BJ (cell line): ENCODE data around the gene FUT8. TPM values are rescaled to one million over a fixed set of nuclear protein-coding genes. Genes with fewer than 3 reads are reported as not detected.

Source experiments
- CTCF ChIA-PET: fragments of 350-600 bp; formaldehyde crosslinking; extraction: SDS; loops from one replicate; lab custom pipeline; 2021; ENCODE audit warnings: antibody characterized with exemption, inconsistent platforms; lab: Yijun Ruan, JAX
- POLR2A ChIA-PET: fragments of 300-600 bp; sonication (Branson Sonifier 250); formaldehyde crosslinking; extraction: SDS; loops from one replicate; lab custom pipeline; 2021; ENCODE audit warnings: antibody characterized with exemption; lab: Charles Lee
- DNase-seq: peaks from one replicate; pipeline ENCODE4 v3.0.0-alpha.2; 2011; ENCODE audit warnings: low read depth
- H3K27me3 ChIP-seq: 2 replicates; pipeline ENCODE4 v1.6.0; 2011; ENCODE audit warnings: low read length; ENCODE audit not compliant: control insufficient read depth, insufficient read depth
- H3K36me3 ChIP-seq: 2 replicates; pipeline ENCODE4 v1.5.1; 2011; ENCODE audit warnings: low read length; ENCODE audit not compliant: control insufficient read depth, insufficient read depth
- H3K4me3 ChIP-seq: 2 replicates; pipeline ENCODE4 v1.5.1; 2011; ENCODE audit warnings: low read depth, mild to moderate bottlenecking, control low read depth, low read length
- polyA plus RNA-seq: library from polyadenylated mRNA; depleted of rRNA; stranded (reverse); fragments of >200 nt; gene quantifications from 2 replicates; pipeline ENCODE4 v1.2.3, GENCODE V29; 2011
- TF ChIP-seq, protein P1 (sequence below): IDR thresholded peaks from 2 replicates; pipeline ENCODE4 v1.5.1; 2011; ENCODE audit warnings: low read depth, mild to moderate bottlenecking, control low read depth, inconsistent platforms, low read length, moderate library complexity; ENCODE audit not compliant: insufficient read depth

FUT8 gene
- polyA plus RNA-seq, 1 experiment, result 14.7 TPM

DNA sequence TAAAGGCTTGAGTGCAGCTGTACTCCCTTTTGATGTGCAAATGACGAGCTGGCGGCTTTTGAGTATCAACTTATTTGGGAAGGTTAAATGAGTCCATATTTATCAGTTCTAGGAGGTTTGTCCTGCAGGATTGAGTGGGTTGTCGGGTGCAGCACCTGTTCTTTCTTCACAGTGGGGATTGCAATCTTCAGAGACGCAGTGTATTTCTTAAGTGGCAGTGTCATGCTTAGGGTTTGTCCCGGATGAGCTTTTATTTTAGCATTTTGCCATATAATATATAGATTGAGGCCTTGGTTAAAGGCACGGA is 1.2 kb downstream of the FUT8 start:
- TF ChIP-seq, protein P1, sequence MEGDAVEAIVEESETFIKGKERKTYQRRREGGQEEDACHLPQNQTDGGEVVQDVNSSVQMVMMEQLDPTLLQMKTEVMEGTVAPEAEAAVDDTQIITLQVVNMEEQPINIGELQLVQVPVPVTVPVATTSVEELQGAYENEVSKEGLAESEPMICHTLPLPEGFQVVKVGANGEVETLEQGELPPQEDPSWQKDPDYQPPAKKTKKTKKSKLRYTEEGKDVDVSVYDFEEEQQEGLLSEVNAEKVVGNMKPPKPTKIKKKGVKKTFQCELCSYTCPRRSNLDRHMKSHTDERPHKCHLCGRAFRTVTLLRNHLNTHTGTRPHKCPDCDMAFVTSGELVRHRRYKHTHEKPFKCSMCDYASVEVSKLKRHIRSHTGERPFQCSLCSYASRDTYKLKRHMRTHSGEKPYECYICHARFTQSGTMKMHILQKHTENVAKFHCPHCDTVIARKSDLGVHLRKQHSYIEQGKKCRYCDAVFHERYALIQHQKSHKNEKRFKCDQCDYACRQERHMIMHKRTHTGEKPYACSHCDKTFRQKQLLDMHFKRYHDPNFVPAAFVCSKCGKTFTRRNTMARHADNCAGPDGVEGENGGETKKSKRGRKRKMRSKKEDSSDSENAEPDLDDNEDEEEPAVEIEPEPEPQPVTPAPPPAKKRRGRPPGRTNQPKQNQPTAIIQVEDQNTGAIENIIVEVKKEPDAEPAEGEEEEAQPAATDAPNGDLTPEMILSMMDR, result no peak
- DNase-seq, result no peak
- ChIA-PET POLR2A (no interaction called here), CTCF (interaction anchor here (0.6 to 8.3 kb wide), 11 partner anchors 9 to 657 kb away, joined by 3 to 103 read pairs (median 4); no protein-coding TSS in a partner anchor)
- Histone ChIP-seq H3K27me3 (no peaks in the 10 kb centered on the region), H3K36me3 (no peaks in the 10 kb centered on the region), H3K4me3 (peak overlapping the region; percentile 90)

DNA sequence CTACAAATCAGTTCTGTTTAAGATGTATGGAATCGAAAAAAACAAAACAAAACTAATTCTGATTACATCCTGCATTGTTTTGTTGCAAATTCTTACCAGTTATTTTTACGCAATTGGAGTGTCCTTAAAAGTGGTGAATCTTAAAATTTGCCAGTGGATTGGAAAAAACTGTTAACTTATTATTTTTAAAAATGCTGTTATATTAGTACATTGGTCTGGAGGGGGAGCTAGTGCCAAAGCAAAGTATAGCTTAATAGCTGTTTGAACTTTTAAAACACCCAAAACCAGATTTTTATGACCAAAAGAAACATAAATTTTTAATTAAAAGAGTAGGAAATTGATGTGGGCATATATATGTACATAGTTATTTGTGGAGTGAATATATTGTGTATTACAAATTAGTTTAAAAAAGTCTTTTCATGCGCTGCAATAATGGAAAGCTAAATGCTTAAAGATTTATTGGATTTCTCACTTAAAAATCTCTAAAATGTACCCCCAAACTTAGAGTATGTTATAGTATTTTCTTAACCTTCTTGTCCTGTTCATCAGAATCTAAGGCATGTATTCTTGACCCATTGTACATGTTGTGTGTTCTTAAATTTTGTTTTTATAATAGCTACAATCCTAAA is 2.5 kb downstream of the FUT8 start:
- TF ChIP-seq, protein P1, result peak; percentile 57
- Histone ChIP-seq H3K4me3 (no peak overlapping the region), H3K27me3 (no peaks in the 10 kb centered on the region), H3K36me3 (no peaks in the 10 kb centered on the region)
- ChIA-PET POLR2A (interaction anchor here (0.6 to 1.2 kb wide), 2 partner anchors 410 to 502 kb away, joined by 5 to 16 read pairs; no protein-coding TSS in a partner anchor), CTCF (interaction anchor here (0.6 to 8.3 kb wide), 23 partner anchors 56 to 793 kb away, joined by 3 to 103 read pairs (median 4); no protein-coding TSS in a partner anchor)
- DNase-seq, result no peak

GRCh38 chr14:65415613-65416012 is 3.1 kb downstream of the FUT8 start:
- CTCF ChIA-PET, result interaction anchor here (0.6 to 8.3 kb wide), 18 partner anchors 56 to 793 kb away, joined by 3 to 103 read pairs (median 4); no protein-coding TSS in a partner anchor

GRCh38 chr14:65419593-65420252 is 7.2 kb downstream of the FUT8 start:
- DNase-seq, result no peak
- no peaks in the 10 kb centered on the region for H3K27me3 ChIP-seq
- TF ChIP-seq, protein P1, result no peak
- no peaks in the 10 kb centered on the region for H3K36me3 ChIP-seq
- CTCF ChIA-PET, result interaction anchor here (2.5 to 8.3 kb wide), 2 partner anchors 255 to 404 kb away, joined by 9 to 103 read pairs; no protein-coding TSS in a partner anchor
- H3K4me3 ChIP-seq, result no peak overlapping the region
- POLR2A ChIA-PET, result no interaction called here

More at GRCh38 chr14:65415613-65416012, 3.1 kb downstream of the FUT8 start:
- H3K4me3 ChIP-seq, result no peak overlapping the region
- POLR2A ChIA-PET, result interaction anchor here (0.6 to 1.2 kb wide), 2 partner anchors 409 to 502 kb away, joined by 5 to 16 read pairs; no protein-coding TSS in a partner anchor
- H3K36me3 ChIP-seq, result no peaks in the 10 kb centered on the region
- TF ChIP-seq, protein P1, result no peak
- H3K27me3 ChIP-seq, result no peaks in the 10 kb centered on the region
- no peak for DNase-seq
